ENCODE measurements around the gene ATOX1.
A peak's percentile ranks its signal among the peaks of the same experiment; 100 is the strongest.

ATOX1 gene

DNA sequence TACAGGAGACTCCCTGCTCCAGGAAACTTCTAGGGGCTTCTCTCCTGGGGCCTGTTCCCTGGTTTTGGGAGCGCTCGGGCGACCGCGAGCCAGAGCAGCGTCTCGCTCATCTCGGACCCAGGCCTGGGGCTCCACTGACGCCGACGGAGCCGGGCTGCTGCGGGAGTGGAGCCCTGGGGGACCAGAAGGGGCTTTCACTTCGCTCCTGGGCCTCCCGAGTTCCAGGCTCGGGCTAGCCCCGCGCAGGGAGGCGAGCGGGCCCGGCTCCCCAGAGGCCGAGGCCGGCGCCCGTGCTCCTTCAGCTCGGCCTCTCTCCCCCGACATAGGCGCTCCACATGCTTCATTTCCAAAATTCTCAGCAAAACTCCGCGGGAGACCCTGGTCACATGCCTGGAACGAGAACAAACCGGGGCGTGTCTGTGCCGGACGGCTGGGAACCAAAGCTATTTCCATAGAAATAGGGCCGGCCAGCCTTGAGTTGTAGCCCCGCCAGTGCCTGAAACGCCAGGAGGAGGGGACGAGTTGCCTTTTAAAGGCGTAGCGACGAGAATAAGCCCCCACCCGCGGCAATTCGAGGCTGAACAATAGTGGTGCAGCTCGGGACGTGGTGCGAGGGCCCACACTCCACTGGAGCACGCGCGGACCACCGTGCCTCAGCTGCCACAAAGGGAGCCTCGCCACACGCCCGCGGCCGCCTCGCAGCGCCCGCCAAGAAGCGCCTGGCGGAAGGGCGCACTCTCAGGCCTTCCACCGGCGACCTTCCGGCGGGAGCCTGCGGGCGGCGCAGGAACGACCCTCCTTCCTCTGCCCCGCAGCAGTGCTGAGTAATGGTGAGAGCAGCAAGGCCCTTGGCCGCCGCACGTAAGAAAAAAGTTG lies 12.2 kb upstream of the ATOX1 start:
- no peak for DNase-seq (ENCODE audit: low spot score)

- no peak for DNase-seq (ENCODE audit: low spot score)
These were observed 8.5 kb upstream of the ATOX1 start for GRCh38 chr5:151766975-151767374.

- no peak for DNase-seq (ENCODE audit: low spot score)
These were observed 6.4 kb upstream of the ATOX1 start for GRCh38 chr5:151764801-151765200.

DNA sequence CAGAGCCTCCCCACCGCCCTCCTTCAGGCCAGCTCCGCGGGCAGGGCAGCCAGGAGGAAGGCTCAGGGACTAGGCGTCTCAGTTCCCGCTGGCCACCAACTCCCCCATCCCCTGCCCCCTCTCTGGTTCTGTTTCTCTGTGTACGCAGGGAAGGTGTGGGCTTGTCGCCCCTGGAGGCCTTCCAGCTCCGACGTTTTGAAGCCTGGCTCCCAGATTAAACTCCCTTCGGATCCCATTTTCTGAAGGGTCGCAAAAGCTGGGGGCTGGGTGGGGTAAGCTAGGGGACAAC lies 346 bp downstream of the ATOX1 start:
- DNase-seq (ENCODE audit: low spot score) = no peak

DNA sequence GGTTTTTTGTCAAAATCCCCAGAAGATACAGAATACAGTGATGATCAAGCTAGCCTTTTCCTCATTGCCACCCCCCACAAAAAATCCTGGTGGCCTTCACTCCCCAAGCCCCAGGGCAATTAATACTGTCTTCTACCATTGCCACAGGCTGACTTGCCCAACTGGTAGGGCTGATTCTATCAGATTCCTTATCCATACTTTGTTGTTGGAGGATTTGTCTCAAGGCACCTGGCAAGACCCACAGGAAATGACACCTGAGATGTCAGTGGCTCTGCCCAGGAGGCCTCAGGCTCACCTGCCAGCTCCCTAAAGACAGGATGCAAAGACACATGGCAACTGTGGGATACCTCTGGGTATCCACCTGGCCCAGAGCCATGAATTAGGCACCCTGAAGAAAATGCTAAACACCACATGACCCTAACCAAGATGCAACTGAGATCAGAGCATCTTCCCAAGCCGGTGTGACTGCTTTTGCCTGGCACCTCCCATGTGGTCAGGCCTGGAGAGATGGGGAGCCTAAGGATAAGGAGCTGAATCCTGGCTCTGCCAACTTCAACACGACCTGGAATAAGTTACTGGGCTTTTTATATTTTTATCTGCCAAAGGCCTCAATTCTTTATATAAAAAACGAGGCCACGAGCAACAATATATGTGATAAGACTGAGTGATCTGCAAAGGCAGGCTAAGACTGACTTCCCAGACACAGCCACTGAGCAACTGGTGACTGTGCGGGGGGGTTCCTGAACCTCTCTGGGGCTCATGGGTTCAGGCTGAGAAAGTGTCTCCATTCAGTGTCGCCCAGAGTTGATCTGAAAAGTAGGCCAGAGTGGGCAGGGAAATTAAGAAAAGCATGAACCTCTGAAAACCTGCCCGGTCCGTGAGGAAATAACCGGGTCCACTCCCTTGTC lies 944 bp downstream of the ATOX1 start:
- DNase-seq (ENCODE audit: low spot score) = no peak

DNA sequence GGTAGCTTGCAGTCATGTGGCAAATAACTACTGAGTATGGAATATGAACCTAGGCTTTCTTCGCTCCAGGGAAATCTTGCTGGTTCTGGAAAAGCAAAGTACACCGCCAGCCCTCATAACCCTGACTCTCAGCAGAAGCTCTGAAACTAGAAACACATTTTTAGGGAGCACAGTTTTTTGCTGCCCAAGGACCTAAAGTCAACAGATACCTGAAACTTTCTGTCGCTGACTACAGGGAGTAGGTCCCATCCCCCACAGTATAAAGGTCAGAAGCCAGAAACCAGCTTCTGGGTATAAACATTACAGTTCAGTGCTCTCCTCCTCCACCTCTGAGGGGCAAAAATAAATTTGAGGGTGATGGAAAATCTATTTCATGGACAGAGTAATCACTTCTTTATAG lies 3.0 kb downstream of the ATOX1 start:
- no peak for DNase-seq (ENCODE audit: low spot score)

DNA sequence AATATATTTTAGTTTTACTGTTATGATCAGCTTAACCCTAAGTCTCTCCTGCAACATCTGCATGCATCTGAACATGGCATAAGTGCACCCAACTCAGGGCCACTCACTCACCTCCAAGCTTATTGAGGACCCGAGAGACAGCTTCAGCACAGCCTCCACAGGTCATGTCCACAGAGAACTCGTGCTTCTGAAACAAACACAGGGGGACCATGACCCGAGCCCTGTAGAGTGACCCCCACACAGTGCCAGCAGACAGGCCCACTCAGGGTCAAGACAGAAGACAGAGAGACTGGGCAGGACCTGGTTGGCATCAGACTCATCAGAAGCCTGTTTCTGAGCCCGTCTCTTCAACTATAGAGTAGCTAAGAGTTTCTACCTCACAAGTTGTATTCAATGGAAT lies 6.8 kb downstream of the ATOX1 start:
- no peak for DNase-seq (ENCODE audit: low spot score)

- DNase-seq (ENCODE audit: low spot score) = no peak
These were observed 7.3 kb downstream of the ATOX1 start for GRCh38 chr5:151751091-151751490.

GRCh38 chr5:151750121-151750520 lies 8.3 kb downstream of the ATOX1 start:
- no peak for DNase-seq (ENCODE audit: low spot score)

DNA sequence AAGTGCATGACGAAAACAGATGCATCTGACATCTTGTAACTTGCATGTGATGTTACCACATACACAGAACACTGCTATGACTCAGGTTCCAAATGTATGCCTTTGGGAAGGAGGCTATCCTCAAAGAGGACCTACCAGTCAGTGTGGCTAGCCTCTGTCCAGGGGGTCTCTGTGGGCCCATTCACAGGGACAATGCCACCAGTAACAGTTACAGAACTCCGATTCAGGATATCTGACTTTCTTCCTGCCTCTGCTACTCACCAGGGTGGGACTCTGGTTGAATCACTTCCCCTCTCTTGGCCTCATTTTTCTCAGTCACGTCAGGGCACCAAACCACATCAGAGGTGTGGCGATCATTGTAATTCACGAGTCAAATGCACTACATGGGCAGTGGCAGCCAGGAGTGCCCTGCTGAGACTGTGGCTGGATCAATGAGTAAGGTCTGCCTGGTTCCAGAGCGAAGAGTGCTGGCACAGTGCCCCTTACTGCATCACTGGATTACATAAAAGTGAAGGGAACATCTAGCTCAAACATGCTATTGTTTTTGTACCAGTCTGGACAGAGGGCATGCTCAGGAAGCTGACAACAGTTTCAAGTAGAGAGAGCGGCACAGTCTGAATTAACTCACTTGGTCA lies 13.2 kb downstream of the ATOX1 start:
- peak; percentile 36 for DNase-seq (ENCODE audit: low spot score)

GRCh38 chr5:151743530-151743929 lies 14.9 kb downstream of the ATOX1 start:
- no peak for DNase-seq (ENCODE audit: low spot score)

DNA sequence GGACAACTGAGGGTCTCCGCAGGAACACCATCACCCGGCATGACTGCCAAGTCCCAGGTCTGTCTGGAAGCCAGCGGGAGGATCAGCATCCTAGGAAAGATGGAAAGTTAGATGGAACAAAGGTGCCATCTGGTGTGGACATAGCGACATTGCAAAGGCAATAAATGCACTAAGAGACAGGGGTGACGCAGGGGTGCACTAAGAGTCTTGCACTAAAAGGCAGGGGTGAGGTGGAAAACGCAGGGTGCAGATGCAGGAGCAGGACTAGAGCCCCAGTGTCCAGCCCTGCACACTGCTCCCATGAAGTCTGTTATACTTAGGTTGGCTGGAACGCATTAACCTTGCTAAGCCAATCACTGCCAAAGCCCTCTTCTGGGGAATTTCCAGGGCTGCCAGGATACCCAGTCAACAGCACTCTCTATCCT lies 15.5 kb downstream of the ATOX1 start:
- DNase-seq (ENCODE audit: low spot score) = no peak

DNA sequence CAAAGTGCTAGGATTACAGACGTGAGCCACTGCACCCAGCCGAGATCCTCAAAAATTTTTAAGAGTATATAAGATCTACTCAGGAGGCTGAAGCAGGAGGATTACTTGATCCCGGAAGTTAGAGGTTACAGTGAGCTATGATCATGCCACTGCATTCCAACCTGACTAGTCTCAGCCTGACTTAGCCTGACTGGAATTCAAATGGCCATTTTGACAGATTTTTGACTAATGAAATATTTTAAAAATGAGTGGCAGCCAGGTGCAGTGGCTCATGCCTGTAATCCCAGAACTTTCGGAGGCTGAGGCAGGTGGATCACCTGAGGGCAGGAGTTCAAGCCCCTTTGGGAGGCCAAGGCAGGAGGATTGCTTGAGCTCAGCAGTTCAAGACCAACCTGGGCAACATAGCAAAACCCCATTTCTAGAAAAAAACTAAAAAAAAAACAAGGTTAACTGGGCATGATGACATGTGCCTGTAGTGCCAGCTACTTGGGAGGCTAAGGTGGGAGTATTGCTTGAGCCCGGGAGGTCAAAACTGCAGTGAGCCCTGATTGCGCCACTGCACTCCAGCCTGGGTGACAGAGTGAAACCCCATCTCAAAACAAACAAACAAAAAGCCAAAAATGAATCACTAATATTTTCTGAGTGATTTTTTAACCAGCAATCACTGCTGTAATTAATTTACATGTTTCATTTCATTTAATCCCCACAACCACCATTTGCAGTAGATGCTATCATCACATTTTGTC lies 16.6 kb downstream of the ATOX1 start:
- no peak for DNase-seq (ENCODE audit: low spot score)

- DNase-seq (ENCODE audit: low spot score) = no peak
These were observed 17.5 kb downstream of the ATOX1 start for GRCh38 chr5:151740958-151741373.

GRCh38 chr5:151740336-151740942 lies 18.0 kb downstream of the ATOX1 start:
- DNase-seq (ENCODE audit: low spot score) = peak; percentile 56

- no peak for DNase-seq (ENCODE audit: low spot score)
These were observed 18.5 kb downstream of the ATOX1 start for GRCh38 chr5:151739939-151740335.

DNA sequence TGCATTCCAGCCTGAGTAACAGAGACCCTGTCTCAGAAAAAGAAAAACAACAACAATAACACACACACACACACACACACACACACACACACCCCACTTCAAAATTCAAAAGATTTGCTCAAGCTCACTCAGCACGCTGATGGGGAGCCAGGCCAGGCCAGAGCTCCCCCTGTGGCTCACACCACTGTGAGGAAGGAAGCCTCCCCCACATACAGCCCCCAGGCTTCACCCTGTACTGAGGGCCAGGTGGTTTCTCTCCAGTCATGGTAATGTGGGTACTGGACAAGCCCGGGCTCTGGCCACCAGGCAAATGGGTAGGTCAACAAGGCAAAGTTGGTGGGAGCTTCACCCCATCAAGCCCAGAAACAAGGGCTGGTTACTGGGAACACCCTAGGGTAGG lies 19.0 kb downstream of the ATOX1 start:
- DNase-seq (ENCODE audit: low spot score) = no peak

DNA sequence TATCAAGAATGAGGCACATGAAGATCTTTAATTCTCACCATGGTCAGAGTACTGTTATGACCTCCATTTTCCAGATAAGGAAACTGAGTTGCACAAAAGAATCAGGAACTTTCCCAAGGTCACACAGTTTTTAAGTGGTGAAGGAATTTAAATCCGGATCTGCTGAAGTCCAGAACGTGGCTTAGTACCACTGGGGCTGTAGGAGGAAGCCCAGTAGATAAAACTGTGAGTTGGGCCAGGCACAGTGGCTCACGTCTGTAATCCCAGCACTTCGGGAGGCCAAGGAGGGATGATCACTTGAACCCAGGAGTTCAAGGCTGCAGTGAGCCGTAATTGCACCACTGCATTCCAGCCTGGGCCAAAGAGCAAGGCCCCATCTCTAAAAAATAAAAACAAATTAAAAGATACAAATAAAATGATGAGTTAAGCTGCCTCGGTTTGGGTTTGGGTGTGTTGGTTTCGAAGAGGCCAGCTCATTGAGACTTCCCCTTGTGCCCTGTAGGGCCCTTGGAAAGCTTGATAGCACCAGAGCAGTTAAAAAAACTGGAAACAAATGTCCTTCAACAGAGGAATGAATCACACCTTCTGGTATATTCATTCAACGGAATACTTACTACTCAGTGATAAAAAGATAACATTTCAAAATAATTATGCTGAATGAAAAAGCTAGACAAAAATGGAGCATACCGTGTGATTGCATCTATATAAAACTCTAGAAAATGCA lies 20.1 kb downstream of the ATOX1 start:
- no peak for DNase-seq (ENCODE audit: low spot score)

- no peak for DNase-seq (ENCODE audit: low spot score)
These were observed 21.0 kb downstream of the ATOX1 start for GRCh38 chr5:151737431-151737830.

- DNase-seq (ENCODE audit: low spot score) = no peak
These were observed 22.8 kb downstream of the ATOX1 start for GRCh38 chr5:151735646-151736045.

DNA sequence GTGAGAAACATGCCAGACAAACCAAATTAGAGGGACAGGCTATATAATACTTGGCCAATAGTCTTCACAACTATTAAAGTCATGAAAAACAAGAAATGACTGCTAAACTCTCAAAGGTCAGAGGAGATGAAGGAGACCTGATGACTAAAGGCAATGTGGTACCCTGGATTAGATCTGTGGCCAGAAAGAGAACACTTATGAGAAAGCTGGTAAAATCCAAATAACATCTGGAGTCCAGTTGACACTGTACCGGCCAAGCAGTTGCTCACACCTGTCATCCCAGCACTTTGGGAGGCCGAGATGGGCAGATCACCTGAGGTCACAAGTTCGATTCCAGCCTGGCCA lies 24.4 kb downstream of the ATOX1 start:
- no peak for DNase-seq (ENCODE audit: low spot score)

All from CD4-positive, alpha-beta T cell treated with Interleukin-6 at 100 ng/mL for 8 hours (primary cell).